PC-3 (cell line): ENCODE data around the gene NCS1. TPM values are rescaled to one million over a fixed set of nuclear protein-coding genes. Genes with fewer than 3 reads are reported as not detected.

Experiments used
- ATAC-seq: fragments of 200-7000 bp; cut with Tn5 transposase; 2 replicates; pipeline ENCODE4 v1.9.1; 2020; ENCODE audit warnings: mild to moderate bottlenecking, moderate library complexity
- BruUV-seq: library from RNA; stranded (reverse); fragments of 400-500 nt; replicated peaks from 2 replicates; lab custom pipeline; 2021; lab: Mats Ljungman, UMichigan
- CTCF ChIA-PET: fragments of 300-600 bp; sonication (Branson Sonifier 250); formaldehyde crosslinking; loops from one replicate; lab custom pipeline; 2022; ENCODE audit warnings: antibody characterized with exemption; lab: Charles Lee
- POLR2A ChIA-PET: fragments of 300-600 bp; sonication (Branson Sonifier 250); formaldehyde crosslinking; loops from one replicate; lab custom pipeline; 2022; ENCODE audit warnings: antibody characterized with exemption; ENCODE audit not compliant: unreplicated experiment; lab: Charles Lee
- DNase-seq: peaks from one replicate; pipeline ENCODE4 v3.0.0-alpha.2; 2015
- H2AFZ ChIP-seq: fragments of 300-600 bp; sonication (generic); 2 replicates; pipeline ENCODE4 v1.6.0; 2016; ENCODE audit warnings: antibody characterized with exemption, low read length
- H3F3A ChIP-seq: fragments of 300-600 bp; sonication (generic); one replicate; pipeline ENCODE4 v1.6.0; 2017; ENCODE audit warnings: antibody characterized with exemption, low read length, control low read depth, mild to moderate bottlenecking; ENCODE audit not compliant: unreplicated experiment
- H3K27ac ChIP-seq: fragments of 300-600 bp; sonication (generic); 2 replicates; pipeline ENCODE4 v1.5.1; 2016; ENCODE audit warnings: mild to moderate bottlenecking, low read length
- H3K27me3 ChIP-seq: fragments of 300-600 bp; sonication (generic); 2 replicates; pipeline ENCODE4 v1.6.1; 2016; ENCODE audit warnings: low read length, mixed read lengths
- H3K36me3 ChIP-seq: fragments of 300-600 bp; sonication (generic); 2 replicates; pipeline ENCODE4 v1.6.1; 2016; ENCODE audit warnings: low read depth, mixed run types, low read length, mixed read lengths
- H3K4me1 ChIP-seq: fragments of 300-600 bp; sonication (generic); 2 replicates; pipeline ENCODE4 v1.5.1; 2016; ENCODE audit warnings: low read length; ENCODE audit not compliant: insufficient read depth
- H3K4me2 ChIP-seq: fragments of 300-600 bp; sonication (generic); 2 replicates; pipeline ENCODE4 v1.6.0; 2016; ENCODE audit warnings: low read length
- H3K4me3 ChIP-seq: fragments of 300-600 bp; sonication (generic); 2 replicates; pipeline ENCODE4 v1.5.1; 2016; ENCODE audit warnings: mild to moderate bottlenecking, low read length, mixed read lengths
- H3K79me2 ChIP-seq: fragments of 300-600 bp; sonication (generic); 2 replicates; pipeline ENCODE4 v1.6.1; 2017; ENCODE audit warnings: low read length, mixed read lengths
- H3K9ac ChIP-seq: fragments of 300-600 bp; sonication (generic); 2 replicates; pipeline ENCODE4 v1.6.0; 2016; ENCODE audit warnings: mild to moderate bottlenecking, low read length
- H3K9me2 ChIP-seq: fragments of 300-600 bp; sonication (generic); replicated peaks from 2 replicates; pipeline ENCODE4 v1.6.1; 2016; ENCODE audit warnings: mixed run types, low read length, mixed read lengths
- H3K9me3 ChIP-seq: fragments of 300-600 bp; sonication (generic); 2 replicates; pipeline ENCODE4 v1.6.1; 2016; ENCODE audit warnings: low read length, mixed read lengths
- H4K20me1 ChIP-seq: fragments of 300-600 bp; sonication (generic); 2 replicates; pipeline ENCODE4 v1.6.1; 2016; ENCODE audit warnings: low read length, mixed read lengths
- CTCF ChIP-seq: fragments of 300-600 bp; sonication (generic); conservative IDR thresholded peaks from 2 replicates; pipeline ENCODE4 v1.5.1; 2017; ENCODE audit warnings: antibody characterized with exemption, low read depth, mild to moderate bottlenecking, low read length
- EZH2 ChIP-seq: fragments of 300-600 bp; sonication (generic); IDR thresholded peaks from one replicate; pipeline ENCODE4 v1.6.1; 2017; ENCODE audit warnings: antibody characterized with exemption, mild to moderate bottlenecking, low read length; ENCODE audit not compliant: unreplicated experiment
- EZH2phosphoT487 ChIP-seq: fragments of 300-600 bp; sonication (generic); IDR thresholded peaks from 2 replicates; pipeline ENCODE4 v1.6.1; 2018; ENCODE audit warnings: mild to moderate bottlenecking, antibody characterized with exemption, low read length, borderline replicate concordance
- intact Hi-C: fragments of 100-400 bp; cut with micrococcal nuclease; formaldehyde crosslinking; loops from 2 replicates; pipeline ENCODE4 v1.9.0; 2023
- total RNA-seq: library from RNA; depleted of rRNA; stranded (reverse); fragments of >200 nt; gene quantifications from 2 replicates; pipeline ENCODE4 v1.2.3, GENCODE V29; 2014

Gene NCS1
- total RNA-seq, 1 experiment from 2014 or later: 14.0 TPM

DNA sequence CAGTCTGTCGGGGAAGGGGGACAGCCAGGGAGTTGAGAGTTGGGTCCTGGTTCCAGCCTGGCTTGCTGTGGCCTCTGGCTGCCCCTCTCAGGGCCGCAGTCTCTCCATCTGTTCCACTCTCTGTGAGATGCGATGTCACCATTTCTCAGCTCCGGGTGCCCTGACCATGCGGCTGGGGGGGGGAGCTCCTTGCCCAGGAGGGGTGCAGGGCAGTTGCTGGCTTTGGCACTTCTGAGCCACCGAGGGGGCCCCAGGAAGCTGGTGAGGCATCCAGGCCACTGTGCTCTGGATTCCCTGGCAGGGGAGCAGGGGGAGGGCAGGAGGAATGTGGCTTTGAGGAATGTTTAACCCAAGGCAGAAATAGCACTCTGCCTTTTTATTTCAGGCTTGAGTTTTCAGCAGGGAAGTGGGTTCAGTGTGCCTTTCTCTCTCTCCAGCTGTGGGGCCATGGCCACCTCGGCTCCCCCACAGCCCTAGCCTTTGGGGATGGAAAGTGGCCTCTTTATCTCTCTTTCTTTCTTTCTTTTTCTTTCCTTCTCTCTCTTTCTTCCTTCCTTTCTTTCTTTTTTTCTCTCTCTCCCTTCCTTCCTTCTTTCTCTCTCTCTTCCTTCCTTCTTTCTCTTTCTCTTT, 11.0 kb downstream of the NCS1 start:
- CTCF ChIA-PET: no interaction called here
- Histone ChIP-seq H3K9me2 (no peaks in the 10 kb centered on the region), H3K4me3 (no peak overlapping the region), H3K27ac (no peak overlapping the region), H3K4me2 (no peak overlapping the region), H2AFZ (no peak overlapping the region), H3K79me2 (peaks cover 41% of the 10 kb centered on the region), H3K36me3 (no peaks in the 10 kb centered on the region), H3F3A (no peaks in the 10 kb centered on the region), H3K4me1 (peaks cover 10% of the 10 kb centered on the region), H3K9me3 (no peaks in the 10 kb centered on the region), H3K9ac (no peak overlapping the region), H3K27me3 (no peaks in the 10 kb centered on the region), H4K20me1 (peaks cover 7% of the 10 kb centered on the region; the same call in 1 of the 2 replicates)
- ATAC-seq (0 out of 2 replicates have a peak, but pooled peaks have one; percentile 8), DNase-seq (no peak)
- TF ChIP-seq CTCF (no peak), EZH2 (no peak), EZH2phosphoT487 (no peak)
- BruUV-seq: no TSS peak
- POLR2A ChIA-PET: no interaction called here
- intact Hi-C loops: no loop called here

GRCh38 chr9:130185017-130185416, 12.8 kb downstream of the NCS1 start:
- Histone ChIP-seq H3K9me3 (no peaks in the 10 kb centered on the region), H3K4me1 (peaks cover 10% of the 10 kb centered on the region), H3K9ac (no peak overlapping the region), H3F3A (no peaks in the 10 kb centered on the region), H3K27ac (no peak overlapping the region), H3K36me3 (no peaks in the 10 kb centered on the region), H3K9me2 (no peaks in the 10 kb centered on the region), H3K4me3 (no peak overlapping the region), H3K27me3 (no peaks in the 10 kb centered on the region), H4K20me1 (peaks cover 3% of the 10 kb centered on the region; the same call in 1 of the 2 replicates), H3K4me2 (no peak overlapping the region), H2AFZ (no peak overlapping the region), H3K79me2 (peaks cover 43% of the 10 kb centered on the region)
- TF ChIP-seq CTCF (no peak), EZH2phosphoT487 (no peak), EZH2 (no peak)
- ATAC-seq (no peak), DNase-seq (no peak)
- ChIA-PET POLR2A (no interaction called here), CTCF (no interaction called here)
- intact Hi-C loops: no loop called here
- no TSS peak for BruUV-seq

- Histone ChIP-seq H3K4me1 (peaks cover 10% of the 10 kb centered on the region), H3K79me2 (peaks cover 43% of the 10 kb centered on the region), H3K4me2 (no peak overlapping the region), H3K9me2 (no peaks in the 10 kb centered on the region), H3K9ac (no peak overlapping the region), H3K4me3 (no peak overlapping the region), H3K27ac (no peak overlapping the region), H3K27me3 (no peaks in the 10 kb centered on the region), H3F3A (no peaks in the 10 kb centered on the region), H2AFZ (no peak overlapping the region), H3K36me3 (no peaks in the 10 kb centered on the region), H4K20me1 (peaks cover 3% of the 10 kb centered on the region; the same call in 1 of the 2 replicates), H3K9me3 (no peaks in the 10 kb centered on the region)
- ATAC-seq (no peak), DNase-seq (no peak)
- no peak for TF ChIP-seq EZH2
- TF ChIP-seq CTCF: no peak
- TF ChIP-seq EZH2phosphoT487: no peak
- ChIA-PET POLR2A (no interaction called here), CTCF (no interaction called here)
- BruUV-seq: no TSS peak
- intact Hi-C loops: no loop called here
Observed at GRCh38 chr9:130185490-130186031, 13.4 kb downstream of the NCS1 start.
